GM12878 (cell line): Measurements from ENCODE around the gene CSH1. TPM values are rescaled to one million over a fixed set of nuclear protein-coding genes. Genes with fewer than 3 reads are reported as not detected.

Experiments
- ATAC-seq: fragments of 200-7000 bp; cut with Tn5 transposase; 3 replicates; pipeline ENCODE4 v1.9.1; 2020; ENCODE audit warnings: mild to moderate bottlenecking, moderate library complexity
- BruUV-seq: library from RNA; stranded (reverse); fragments of 400-500 nt; replicated peaks from 2 replicates; lab custom pipeline; 2021; lab: Mats Ljungman, UMichigan
- CTCF ChIA-PET: fragments of 300-600 bp; sonication (Branson Sonifier 250); formaldehyde crosslinking; extraction: SDS; loops from one replicate; lab custom pipeline; 2021; ENCODE audit warnings: inconsistent platforms; lab: Yijun Ruan, JAX
- POLR2A ChIA-PET: fragments of 350-600 bp; formaldehyde crosslinking; extraction: SDS; loops from one replicate; lab custom pipeline; 2021; ENCODE audit warnings: inconsistent platforms; lab: Charles Lee
- RAD21 ChIA-PET: fragments of 300-600 bp; sonication (Branson Sonifier 250); formaldehyde crosslinking; loops from one replicate; lab custom pipeline; 2023; ENCODE audit warnings: antibody characterized with exemption; ENCODE audit not compliant: unreplicated experiment; lab: Charles Lee
- SMC1A ChIA-PET: fragments of 300-600 bp; sonication (Branson Sonifier 250); formaldehyde crosslinking; loops from one replicate; lab custom pipeline; 2023; ENCODE audit not compliant: unreplicated experiment, uncharacterized antibody; lab: Charles Lee
- DNase-seq: peaks from one replicate; pipeline ENCODE4 v3.0.0-alpha.2; 2011; ENCODE audit warnings: low read depth, low spot score
- FAIRE-seq: peaks from 3 replicates; lab custom pipeline; 2011; peaks lifted over from hg19 to GRCh38; lab: Jason Lieb, UNC
- H2AFZ ChIP-seq: 2 replicates; pipeline ENCODE4 v1.6.0; 2011; ENCODE audit warnings: low read depth, low read length, control low read depth; ENCODE audit not compliant: control insufficient read depth
- H3K27ac ChIP-seq: 2 replicates; pipeline ENCODE4 v1.5.1; 2011; ENCODE audit warnings: control low read depth; ENCODE audit not compliant: control insufficient read depth, insufficient read depth
- H3K27me3 ChIP-seq, 2 experiments: replicated peaks in 1 of 2; 2 replicates each; pipeline versions ENCODE4 v1.6.0 to v1.6.1; 2011; ENCODE audit warnings: low read length in 1 of 2; ENCODE audit not compliant: control insufficient read depth in 2 of 2, insufficient read depth in 2 of 2
- H3K36me3 ChIP-seq, 2 experiments: 2 replicates each; pipeline ENCODE4 v1.5.1; 2011; ENCODE audit warnings: low read length in 1 of 2; ENCODE audit not compliant: control insufficient read depth in 2 of 2, insufficient read depth in 2 of 2
- H3K4me1 ChIP-seq: 2 replicates; pipeline ENCODE4 v1.6.1; 2011; ENCODE audit warnings: mild to moderate bottlenecking, low read length, moderate library complexity, mixed read lengths; ENCODE audit not compliant: control insufficient read depth, insufficient read depth
- H3K4me2 ChIP-seq: 2 replicates; pipeline ENCODE4 v1.6.0; 2011; ENCODE audit warnings: control low read depth; ENCODE audit not compliant: control insufficient read depth, insufficient read depth
- H3K4me3 ChIP-seq: fragments of 200-600 bp; sonication (generic); 2 replicates; pipeline ENCODE4 v1.5.1; 2016
- H3K79me2 ChIP-seq: 2 replicates; pipeline ENCODE4 v1.6.0; 2011; ENCODE audit warnings: low read length; ENCODE audit not compliant: control insufficient read depth, insufficient read depth
- H3K9ac ChIP-seq: 2 replicates; pipeline ENCODE4 v1.8.0; 2011; ENCODE audit warnings: low read length, control low read depth, mixed read lengths; ENCODE audit not compliant: control insufficient read depth, insufficient read depth
- H3K9me3 ChIP-seq: replicated peaks from 3 replicates; pipeline ENCODE4 v1.5.1; 2011; ENCODE audit warnings: mild to moderate bottlenecking, low read length; ENCODE audit not compliant: control insufficient read depth, insufficient read depth
- H4K20me1 ChIP-seq: 2 replicates; pipeline ENCODE4 v1.6.0; 2011; ENCODE audit not compliant: control insufficient read depth, insufficient read depth
- BHLHE40 ChIP-seq, 2 experiments: fragments of 450-650 bp in 1 of 2; IDR thresholded peaks; 2 replicates each; pipeline ENCODE4 v1.6.1; 2011 to 2017; ENCODE audit warnings: low read depth in 2 of 2, borderline replicate concordance in 1 of 2, improper control_type of control experiment in 1 of 2, low read length in 1 of 2, mild to moderate bottlenecking in 1 of 2
- CBFB ChIP-seq: IDR thresholded peaks from 2 replicates; pipeline ENCODE4 v1.6.1; 2016; ENCODE audit warnings: antibody characterized with exemption, low read depth
- EED ChIP-seq: sonication (generic); IDR thresholded peaks from 2 replicates; pipeline ENCODE4 v1.6.1; 2016; ENCODE audit warnings: antibody characterized with exemption, low read depth
- GATAD2B ChIP-seq: fragments of 450-650 bp; conservative IDR thresholded peaks from 2 replicates; pipeline ENCODE4 v1.6.1; 2017; ENCODE audit warnings: low read depth, mild to moderate bottlenecking, moderate library complexity
- HDGF ChIP-seq: fragments of 450-650 bp; IDR thresholded peaks from 2 replicates; pipeline ENCODE4 v1.6.1; 2016; ENCODE audit warnings: antibody characterized with exemption
- KLF5 ChIP-seq: fragments of 450-650 bp; IDR thresholded peaks from 2 replicates; pipeline ENCODE4 v1.6.1; 2014; ENCODE audit warnings: mild to moderate bottlenecking; ENCODE audit not compliant: partially characterized antibody
- LARP7 ChIP-seq: fragments of 450-650 bp; IDR thresholded peaks from 2 replicates; pipeline ENCODE4 v1.6.1; 2017; ENCODE audit warnings: mild to moderate bottlenecking
- MTA3 ChIP-seq: IDR thresholded peaks from 2 replicates; pipeline ENCODE4 v1.6.1; 2012; ENCODE audit warnings: low read length, inconsistent platforms, borderline replicate concordance
- PML ChIP-seq: IDR thresholded peaks from 2 replicates; pipeline ENCODE4 v1.6.1; 2012; ENCODE audit warnings: low read length, inconsistent platforms
- RBBP5 ChIP-seq: fragments of 200-600 bp; sonication (generic); conservative IDR thresholded peaks from 2 replicates; pipeline ENCODE4 v1.6.1; 2016
- RFX5 ChIP-seq: IDR thresholded peaks from 2 replicates; pipeline ENCODE4 v1.6.1; 2011; ENCODE audit warnings: low read depth, low read length, improper control_type of control experiment
- SP1 ChIP-seq: IDR thresholded peaks from one replicate; pipeline ENCODE4 v1.6.1; 2011; ENCODE audit warnings: low read depth, low read length
- YBX1 ChIP-seq: fragments of 450-650 bp; IDR thresholded peaks from 2 replicates; pipeline ENCODE4 v1.6.1; 2016; ENCODE audit warnings: antibody characterized with exemption
- ZNF207 ChIP-seq: fragments of 450-650 bp; IDR thresholded peaks from 2 replicates; pipeline ENCODE4 v1.6.1; 2014; ENCODE audit warnings: antibody characterized with exemption, mild to moderate bottlenecking, borderline replicate concordance
- ZNF274 ChIP-seq: IDR thresholded peaks from one replicate; pipeline ENCODE4 v1.8.0; 2011; ENCODE audit not compliant: insufficient read length, insufficient read depth
- ZNF384 ChIP-seq: IDR thresholded peaks from 2 replicates; pipeline ENCODE4 v1.6.1; 2012; ENCODE audit warnings: low read depth, mild to moderate bottlenecking, low read length, improper control_type of control experiment, borderline replicate concordance
- ZSCAN29 ChIP-seq: fragments of 450-650 bp; IDR thresholded peaks from 2 replicates; pipeline ENCODE4 v1.6.1; 2017; ENCODE audit warnings: mild to moderate bottlenecking, moderate library complexity
- ZZZ3 ChIP-seq: IDR thresholded peaks from 2 replicates; pipeline ENCODE4 v1.6.1; 2011; ENCODE audit warnings: low read depth; ENCODE audit not compliant: control insufficient read depth, insufficient read length
- WGBS: methylation state at CpG from one replicate; pipeline ENCODE4 v1.1.6; 2016; ENCODE audit warnings: low lambda C conversion rate; ENCODE audit not compliant: insufficient replicate concordance, insufficient coverage; ENCODE audit errors: missing lambda C conversion rate; 5-methylcytosine and 5-hydroxymethylcytosine counted together
- in situ Hi-C: fragments of 300-500 bp; cut with MboI; formaldehyde crosslinking; loops from 9 replicates; pipeline ENCODE4 v1.14.3; 2018; ENCODE audit warnings: mixed read lengths
- intact Hi-C: fragments of 100-400 bp; cut with micrococcal nuclease; formaldehyde crosslinking; loops from one replicate; pipeline ENCODE4 v1.14.2; 2022; ENCODE audit not compliant: unreplicated experiment
- polyA plus RNA-seq, 11 experiments: library from polyadenylated mRNA; depleted of rRNA in 4 of 11; unstranded in 6 of 11; stranded (reverse) in 5 of 11; fragments of >200 nt; fragmentation: Nextera tagmentation in 4 of 11; fragmentation: Illumina TruSeq in 1 of 11; extraction: Ambion mirVana in 4 of 11; extraction: Trizol in 1 of 11; gene quantifications; 1 replicate in 1 of 11; 2 replicates in 10 of 11; pipeline versions ENCODE4 v1.2.1 to v1.2.3, GENCODE V29; 2011 to 2016; ENCODE audit warnings: inconsistent platforms in 2 of 11, missing spikeins in 2 of 11, low read depth in 1 of 11
- total RNA-seq, 4 experiments: library from RNA; depleted of rRNA in 3 of 4; stranded (reverse); fragments of >200 nt in 3 of 4; fragmentation: Illumina TruSeq in 1 of 4; extraction: Trizol in 1 of 4; gene quantifications; 2 replicates each; pipeline versions ENCODE4 v1.2.1 to v1.2.3, GENCODE V29; 2013 to 2021
- TF ChIP-seq, protein P1 (sequence below): IDR thresholded peaks from 2 replicates; pipeline ENCODE4 v1.6.1; 2011; ENCODE audit warnings: low read depth, mild to moderate bottlenecking, low read length, moderate library complexity, borderline replicate concordance; ENCODE audit errors: extremely low read depth
- TF ChIP-seq, protein P2 (sequence below): IDR thresholded peaks from 2 replicates; pipeline ENCODE4 v1.6.1; 2012; ENCODE audit warnings: low read depth, low read length, improper control_type of control experiment
- TF ChIP-seq, protein P3 (sequence below): IDR thresholded peaks from 2 replicates; pipeline ENCODE4 v1.6.1; 2011; ENCODE audit warnings: low read depth, low read length, improper control_type of control experiment, borderline replicate concordance
- TF ChIP-seq, protein P4 (sequence below): fragments of 450-650 bp; IDR thresholded peaks from 2 replicates; pipeline ENCODE4 v1.6.1; 2014; ENCODE audit warnings: mild to moderate bottlenecking

CSH1 gene
- total and polyA plus RNA-seq, 10 of the 15 experiments (the other 5 are each of a cell fraction or from before 2014, with no cell fraction given) = not detected

DNA sequence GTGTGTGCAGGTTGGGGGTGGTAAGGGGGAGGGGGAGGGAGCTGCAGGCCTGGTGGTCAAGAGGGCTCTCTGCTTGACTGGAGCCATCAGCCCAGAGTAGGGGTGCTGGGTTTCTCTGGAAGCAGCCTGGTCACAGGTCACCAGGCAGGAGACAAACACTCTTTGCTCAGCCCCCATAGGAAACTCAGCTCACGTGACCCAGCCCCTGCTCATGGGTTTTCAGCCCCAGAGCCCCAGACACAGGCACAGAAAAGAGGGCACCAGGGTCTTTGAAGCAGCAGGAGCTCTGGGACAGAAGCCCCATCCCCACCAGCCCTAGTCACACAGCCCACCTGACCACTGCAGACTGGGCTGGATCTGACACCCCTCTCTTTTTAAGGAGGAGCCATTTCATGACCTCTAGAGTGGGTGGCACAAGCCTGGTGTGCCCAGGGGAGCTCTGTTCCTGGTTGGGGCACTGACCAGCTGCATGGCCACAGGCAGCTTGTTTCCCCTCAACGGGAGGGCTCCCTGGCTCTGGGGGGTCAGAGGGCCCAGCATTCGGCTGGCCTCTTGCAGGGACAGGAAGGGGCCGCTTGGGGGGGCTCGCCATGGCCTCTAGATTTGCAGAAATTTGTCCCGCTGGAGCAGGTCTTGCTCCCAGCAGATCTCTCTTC, 49.5 kb upstream of the CSH1 start:
- peak overlapping the region; percentile 86 for H3K27ac ChIP-seq
- TF ChIP-seq ZNF384 (no peak), MTA3 (no peak), HDGF (peak; percentile 16; the same call in 1 of the 2 replicates), PML (no peak), GATAD2B (no peak; the same call in 1 of the 2 replicates), ZNF274 (no peak), ZSCAN29 (no peak), RBBP5 (no peak), YBX1 (no peak), BHLHE40 (IDR thresholded peaks at IDR 0.05; ENCODE audit: borderline replicate concordance in 1 of 2, low read depth in 2 of 2, low read length in 1 of 2) (peak; percentile 87 to 94), EED (no peak), ZZZ3 (no peak), LARP7 (no peak), ZNF207 (no peak), RFX5 (peak; percentile 55; the same call in 1 of the 2 replicates), SP1 (no peak), KLF5 (no peak), CBFB (no peak)
- TF ChIP-seq, protein P1, sequence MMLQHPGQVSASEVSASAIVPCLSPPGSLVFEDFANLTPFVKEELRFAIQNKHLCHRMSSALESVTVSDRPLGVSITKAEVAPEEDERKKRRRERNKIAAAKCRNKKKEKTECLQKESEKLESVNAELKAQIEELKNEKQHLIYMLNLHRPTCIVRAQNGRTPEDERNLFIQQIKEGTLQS = peak; percentile 60; the same call in 1 of the 2 replicates
- TF ChIP-seq, protein P2, sequence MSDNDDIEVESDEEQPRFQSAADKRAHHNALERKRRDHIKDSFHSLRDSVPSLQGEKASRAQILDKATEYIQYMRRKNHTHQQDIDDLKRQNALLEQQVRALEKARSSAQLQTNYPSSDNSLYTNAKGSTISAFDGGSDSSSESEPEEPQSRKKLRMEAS = 0 out of 2 replicates have a peak, but pooled peaks have one; percentile 23
- TF ChIP-seq, protein P3, sequence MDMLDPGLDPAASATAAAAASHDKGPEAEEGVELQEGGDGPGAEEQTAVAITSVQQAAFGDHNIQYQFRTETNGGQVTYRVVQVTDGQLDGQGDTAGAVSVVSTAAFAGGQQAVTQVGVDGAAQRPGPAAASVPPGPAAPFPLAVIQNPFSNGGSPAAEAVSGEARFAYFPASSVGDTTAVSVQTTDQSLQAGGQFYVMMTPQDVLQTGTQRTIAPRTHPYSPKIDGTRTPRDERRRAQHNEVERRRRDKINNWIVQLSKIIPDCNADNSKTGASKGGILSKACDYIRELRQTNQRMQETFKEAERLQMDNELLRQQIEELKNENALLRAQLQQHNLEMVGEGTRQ = peak; percentile 56
- TF ChIP-seq, protein P4, sequence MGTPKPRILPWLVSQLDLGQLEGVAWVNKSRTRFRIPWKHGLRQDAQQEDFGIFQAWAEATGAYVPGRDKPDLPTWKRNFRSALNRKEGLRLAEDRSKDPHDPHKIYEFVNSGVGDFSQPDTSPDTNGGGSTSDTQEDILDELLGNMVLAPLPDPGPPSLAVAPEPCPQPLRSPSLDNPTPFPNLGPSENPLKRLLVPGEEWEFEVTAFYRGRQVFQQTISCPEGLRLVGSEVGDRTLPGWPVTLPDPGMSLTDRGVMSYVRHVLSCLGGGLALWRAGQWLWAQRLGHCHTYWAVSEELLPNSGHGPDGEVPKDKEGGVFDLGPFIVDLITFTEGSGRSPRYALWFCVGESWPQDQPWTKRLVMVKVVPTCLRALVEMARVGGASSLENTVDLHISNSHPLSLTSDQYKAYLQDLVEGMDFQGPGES = no peak

More for the DNA sequence above, 49.5 kb upstream of the CSH1 start:
- peak overlapping the region; percentile 98 for H2AFZ ChIP-seq
- H3K36me3 ChIP-seq = no peaks in the 10 kb centered on the region
- H4K20me1 ChIP-seq = no peaks in the 10 kb centered on the region
- WGBS = 2% methylated on average over 6 of the region's 6 CpGs
- no peak overlapping the region for H3K4me3 ChIP-seq
- FAIRE-seq (peak; percentile 41), ATAC-seq (peak; percentile 64), DNase-seq (no peak)
- peak overlapping the region; percentile 60 for H3K9ac ChIP-seq
- no peaks in the 10 kb centered on the region for H3K79me2 ChIP-seq
- RAD21 ChIA-PET = interaction anchor here (0.6 to 3.1 kb wide), 29 partner anchors 9 to 333 kb away, joined by 3 to 288 read pairs (median 5); partner anchors contain the start of genes CD79B, CSHL1, ERN1 and GH1
- in situ Hi-C loops (no loop called here), intact Hi-C loops (loop anchor here (1.0 kb wide), 1 partner anchor 27 kb away; no protein-coding TSS in a partner anchor)
- H3K9me3 ChIP-seq = no peaks in the 10 kb centered on the region; the same call in 2 of the 3 replicates
- CTCF ChIA-PET = interaction anchor here (0.5 to 3.1 kb wide), 46 partner anchors 9 to 503 kb away, joined by 3 to 481 read pairs (median 6); partner anchors contain the start of genes CD79B, CSHL1, ERN1 and GH1
- peak overlapping the region; percentile 89 for H3K4me2 ChIP-seq
- SMC1A ChIA-PET = interaction anchor here (0.6 to 3.1 kb wide), 25 partner anchors 9 to 191 kb away, joined by 3 to 248 read pairs (median 5); partner anchors contain the start of genes CD79B, CSHL1, GH1 and ICAM2
- POLR2A ChIA-PET = interaction anchor here (0.8 to 2.5 kb wide), 15 partner anchors 10 to 185 kb away, joined by 3 to 68 read pairs (median 5); partner anchors contain the start of genes CD79B, GH1 and ICAM2
- H3K27me3 ChIP-seq = no peaks in the 10 kb centered on the region
- BruUV-seq = no TSS peak
- H3K4me1 ChIP-seq = peaks cover 18% of the 10 kb centered on the region
